Upper lobe of left lung (tissue), 6 donors: ENCODE data around the gene SEMA7A. TPM values are rescaled to one million over a fixed set of nuclear protein-coding genes. Genes with fewer than 3 reads are reported as not detected.

Experiments
- ATAC-seq, 2 donors: fragments of 200-7000 bp; cut with Tn5 transposase; one replicate each; pipeline ENCODE4 v1.9.1; 2022; ENCODE audit warnings: mild to moderate bottlenecking in 2 of 2, moderate library complexity in 2 of 2; ENCODE audit not compliant: low FRiP score in 2 of 2
- DNase-seq, 2 donors: peaks; one replicate each; pipeline ENCODE4 v3.0.0-alpha.2; 2019 to 2020
- H3K27ac ChIP-seq, 4 donors: fragments of 200-600 bp; sonication (generic); one replicate each; pipeline ENCODE4 v1.5.1; 2016 to 2019
- H3K27me3 ChIP-seq, 4 donors: fragments of 200-600 bp; sonication (generic); one replicate each; pipeline ENCODE4 v1.5.1; 2017 to 2019
- H3K36me3 ChIP-seq, 4 donors: fragments of 200-600 bp; sonication (generic); one replicate each; pipeline ENCODE4 v1.5.1; 2016 to 2019
- H3K4me1 ChIP-seq, 4 donors: fragments of 200-600 bp; sonication (generic); one replicate each; pipeline ENCODE4 v1.5.1; 2018 to 2019
- H3K4me3 ChIP-seq, 4 donors: fragments of 200-600 bp; sonication (generic); one replicate each; pipeline ENCODE4 v1.5.1; 2017 to 2019; ENCODE audit warnings: mild to moderate bottlenecking in 2 of 4, moderate library complexity in 1 of 4
- H3K9me3 ChIP-seq, 4 donors: fragments of 200-600 bp; sonication (generic); one replicate each; pipeline ENCODE4 v1.5.1; 2018 to 2019
- CTCF ChIP-seq, 6 experiments: fragments of 450-650 bp in 4 of 6; fragments of 200-600 bp in 2 of 6; sonication (generic) in 2 of 6; IDR thresholded peaks; one replicate each; pipeline ENCODE4 v1.5.1; 2016 to 2019; ENCODE audit warnings: antibody characterized with exemption in 6 of 6
- EP300 ChIP-seq, 4 donors: sonication (generic); formaldehyde crosslinking; IDR thresholded peaks; one replicate each; pipeline ENCODE4 v1.5.1; 2017; ENCODE audit warnings: antibody characterized with exemption in 4 of 4, control low read depth in 2 of 4
- POLR2A ChIP-seq, 4 donors: fragments of 450-650 bp; IDR thresholded peaks; one replicate each; pipeline ENCODE4 v1.5.1; 2016 to 2017; ENCODE audit warnings: antibody characterized with exemption in 4 of 4, mild to moderate bottlenecking in 2 of 4
- POLR2AphosphoS5 ChIP-seq, 2 donors: sonication (generic); formaldehyde crosslinking; IDR thresholded peaks; one replicate each; pipeline ENCODE4 v1.5.1; 2017; ENCODE audit warnings: antibody characterized with exemption in 2 of 2
- WGBS, 2 donors: methylation state at CpG; one replicate each; pipeline ENCODE4 v1.1.5; 2017 to 2018; 5-methylcytosine and 5-hydroxymethylcytosine counted together
- total RNA-seq, 6 donors: library from RNA; depleted of rRNA in 4 of 6; stranded (reverse); fragments of >200 nt in 4 of 6; gene quantifications; one replicate each; pipeline versions ENCODE4 v1.1.0 to v1.2.1, GENCODE V29; 2016 to 2021
- donor health status: DM: no; HTN: no; CAD: no; lungs with moderate emphysema.
- donor health status: DM: no; HTN: yes; CAD: no; lungs with severe emphysema.

The SEMA7A gene
- total RNA-seq, 6 donors from 2014 or later = 1.0 to 9.1 (median 5.3) TPM

DNA sequence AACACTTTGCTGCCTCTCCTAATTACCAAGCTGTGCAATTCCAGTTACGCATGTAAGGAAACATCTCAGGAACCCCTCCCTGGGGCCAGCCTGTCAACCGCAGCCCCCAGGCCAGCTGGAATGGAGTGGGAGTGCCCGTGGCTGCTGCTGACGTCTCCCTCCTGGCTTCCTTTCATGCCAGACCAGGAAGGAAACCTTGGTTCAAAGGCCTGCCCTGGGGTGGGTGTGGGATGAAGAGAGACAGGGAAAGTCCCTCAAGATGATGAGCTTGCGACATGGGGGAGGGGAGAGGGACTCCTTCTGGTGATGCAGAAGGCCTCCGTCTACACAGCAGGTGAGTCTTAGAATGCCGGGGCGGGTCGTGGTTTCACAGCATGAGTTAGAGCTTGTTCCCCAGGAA, 54.9 kb downstream of the SEMA7A start:
- Histone ChIP-seq H3K36me3 (no peaks in the 10 kb centered on the region), H3K4me3 (no peak overlapping the region), H3K9me3 (no peaks in the 10 kb centered on the region), H3K27ac (no peak overlapping the region), H3K27me3 (no peaks in the 10 kb centered on the region), H3K4me1 (peaks cover 7 to 24% (median 15%) of the 10 kb centered on the region in 4 donors)
- ATAC-seq (no peak), DNase-seq (no peak)
- TF ChIP-seq EP300 (IDR thresholded peaks at IDR 0.05) (no peak), POLR2AphosphoS5 (IDR thresholded peaks at IDR 0.05) (peak in 1 of 2 donors; percentile 11), POLR2A (IDR thresholded peaks at IDR 0.05) (no peak)
- 31 to 33% methylated on average over 9 of the region's 9 CpGs for WGBS, 2 donors

GRCh38 chr15:74377831-74378766, 55.7 kb downstream of the SEMA7A start:
- no peak overlapping the region for H3K4me3 ChIP-seq
- DNase-seq (no peak), ATAC-seq (no peak)
- H3K4me1 ChIP-seq = peaks cover 7 to 29% (median 17%) of the 10 kb centered on the region in 4 donors
- H3K9me3 ChIP-seq = no peaks in the 10 kb centered on the region
- H3K27me3 ChIP-seq = no peaks in the 10 kb centered on the region
- TF ChIP-seq POLR2AphosphoS5 (IDR thresholded peaks at IDR 0.05) = no peak
- TF ChIP-seq POLR2A (IDR thresholded peaks at IDR 0.05) = no peak
- no peak for TF ChIP-seq EP300 (IDR thresholded peaks at IDR 0.05)
- no peak for TF ChIP-seq CTCF (IDR thresholded peaks at IDR 0.05)
- WGBS, 2 donors = 80 to 85% methylated on average over 15 of the region's 15 CpGs
- H3K27ac ChIP-seq = no peak overlapping the region
- H3K36me3 ChIP-seq = no peaks in the 10 kb centered on the region

DNA sequence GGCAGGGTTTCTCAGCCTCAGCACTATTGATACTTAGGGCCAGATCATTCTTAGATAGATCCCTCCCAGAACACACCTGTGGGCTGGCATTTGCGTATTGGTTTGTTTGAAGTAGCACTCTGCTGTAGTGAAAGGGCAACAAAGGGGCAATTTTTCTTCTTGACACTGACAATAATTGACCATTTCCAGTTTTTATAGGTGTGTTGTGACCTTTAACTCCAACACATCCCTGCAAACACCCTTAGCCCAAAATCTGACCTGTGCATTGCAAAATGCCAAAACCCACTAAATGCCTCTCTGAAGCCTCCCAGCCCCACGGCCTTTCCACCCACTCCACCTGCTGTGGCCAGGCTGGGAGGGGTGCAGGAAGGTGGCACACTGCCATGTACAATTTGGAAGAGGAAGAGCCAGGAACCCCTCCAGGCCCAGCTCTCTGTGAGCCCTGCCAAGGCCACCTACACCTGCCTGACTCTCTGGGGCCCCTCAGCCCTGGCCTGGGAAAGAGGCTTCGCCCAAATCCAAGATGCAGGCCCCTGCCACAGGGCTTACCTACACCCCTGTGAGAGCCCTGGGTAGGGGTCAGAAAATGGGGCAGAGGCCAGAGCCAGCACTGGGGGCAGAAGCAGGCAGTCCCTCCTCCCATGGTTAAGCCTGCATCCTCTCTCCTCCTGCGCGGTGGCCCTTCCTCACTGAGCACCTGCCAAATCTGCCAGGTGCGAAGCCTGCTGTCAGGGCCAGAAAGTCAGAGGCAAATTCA, 56.8 kb downstream of the SEMA7A start:
- 85 to 88% methylated on average over 3 to 6 of the region's 6 CpGs for WGBS, 2 donors
- ATAC-seq (no peak), DNase-seq (no peak)
- TF ChIP-seq POLR2A (IDR thresholded peaks at IDR 0.05) (no peak), EP300 (IDR thresholded peaks at IDR 0.05) (no peak), CTCF (IDR thresholded peaks at IDR 0.05) (no peak), POLR2AphosphoS5 (IDR thresholded peaks at IDR 0.05) (no peak)
- H3K27me3 ChIP-seq = no peaks in the 10 kb centered on the region
- peaks cover 7 to 23% (median 13%) of the 10 kb centered on the region in 4 donors for H3K4me1 ChIP-seq
- H3K9me3 ChIP-seq = no peaks in the 10 kb centered on the region
- H3K36me3 ChIP-seq = no peaks in the 10 kb centered on the region
- no peak overlapping the region for H3K4me3 ChIP-seq
- H3K27ac ChIP-seq = no peak overlapping the region

DNA sequence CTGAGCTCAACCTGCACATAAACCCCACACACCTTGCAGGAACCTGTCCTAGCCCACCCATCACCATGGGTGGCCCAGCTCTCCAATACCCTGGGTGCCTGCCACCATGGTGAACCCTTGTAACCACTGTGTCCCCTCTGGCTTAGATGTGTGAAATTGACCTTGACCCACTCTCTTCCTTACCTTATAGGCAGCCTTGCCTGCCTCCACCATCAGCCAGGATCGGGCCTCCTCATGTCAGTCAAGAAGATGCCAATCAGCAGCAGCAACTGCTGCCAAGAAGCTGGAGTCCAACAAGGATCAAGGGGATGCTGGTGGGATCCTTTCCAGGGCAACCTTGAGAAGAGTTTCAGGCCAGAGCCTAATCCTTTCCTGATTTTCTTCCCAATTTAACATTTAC, 57.5 kb downstream of the SEMA7A start:
- WGBS, 2 donors = 78 to 95% methylated on average over 1 of the region's 1 CpG
- Histone ChIP-seq H3K27ac (no peak overlapping the region), H3K9me3 (no peaks in the 10 kb centered on the region), H3K4me3 (no peak overlapping the region), H3K27me3 (no peaks in the 10 kb centered on the region), H3K36me3 (no peaks in the 10 kb centered on the region), H3K4me1 (peaks cover 7 to 21% (median 13%) of the 10 kb centered on the region in 4 donors)
- no peak for DNase-seq
- TF ChIP-seq POLR2A (IDR thresholded peaks at IDR 0.05) (no peak), CTCF (IDR thresholded peaks at IDR 0.05) (no peak), POLR2AphosphoS5 (IDR thresholded peaks at IDR 0.05) (no peak), EP300 (IDR thresholded peaks at IDR 0.05) (no peak)
- no peak for ATAC-seq

DNA sequence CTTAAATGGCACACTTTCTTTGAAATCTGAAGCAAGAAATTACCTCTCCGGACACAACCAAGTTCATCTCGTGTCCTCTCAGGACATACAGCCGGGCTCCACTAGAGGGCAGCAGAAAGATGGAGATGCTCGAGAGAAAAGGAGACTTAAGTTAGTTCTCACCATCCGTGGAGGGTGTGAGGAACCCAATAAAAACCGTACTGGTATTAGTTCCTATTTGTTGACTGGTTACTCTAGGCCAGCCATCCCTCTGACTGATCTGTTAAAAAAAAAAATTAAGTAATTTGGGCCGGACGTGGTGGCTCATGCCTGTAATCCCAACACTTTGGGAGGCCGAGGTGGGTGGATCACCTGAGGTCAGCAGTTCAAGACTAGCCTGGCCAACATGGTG, 58.5 kb downstream of the SEMA7A start:
- Histone ChIP-seq H3K36me3 (no peaks in the 10 kb centered on the region), H3K27me3 (no peaks in the 10 kb centered on the region), H3K27ac (no peak overlapping the region), H3K4me3 (no peak overlapping the region), H3K4me1 (peaks cover 7 to 21% (median 13%) of the 10 kb centered on the region in 4 donors), H3K9me3 (no peaks in the 10 kb centered on the region)
- TF ChIP-seq CTCF (IDR thresholded peaks at IDR 0.05) = peak; percentile 55 to 81 (median 72)
- no peak for TF ChIP-seq EP300 (IDR thresholded peaks at IDR 0.05)
- no peak for TF ChIP-seq POLR2A (IDR thresholded peaks at IDR 0.05)
- peak; percentile 81 to 84 for ATAC-seq
- peak in 1 of 2 donors; percentile 76 for DNase-seq
- 14 to 17% methylated on average over 9 of the region's 9 CpGs for WGBS, 2 donors
